Caco-2 (cell line): ENCODE measurements around the gene SOST. TPM values are rescaled to one million over a fixed set of nuclear protein-coding genes. Genes with fewer than 3 reads are reported as not detected.

ENCODE experiments used
- BruUV-seq: library from RNA; stranded (reverse); fragments of 400-500 nt; replicated peaks from 2 replicates; lab custom pipeline; 2021; lab: Mats Ljungman, UMichigan
- CTCF ChIA-PET: fragments of 300-600 bp; sonication (Branson Sonifier 250); formaldehyde crosslinking; loops from one replicate; lab custom pipeline; 2022; ENCODE audit warnings: antibody characterized with exemption; lab: Charles Lee
- POLR2A ChIA-PET: fragments of 300-600 bp; sonication (Branson Sonifier 250); formaldehyde crosslinking; loops from one replicate; lab custom pipeline; 2022; ENCODE audit warnings: antibody characterized with exemption; lab: Charles Lee
- DNase-seq, 2 experiments: peaks; one replicate each; pipeline versions ENCODE4 v3.0.0 to v3.0.0-alpha.2; 2020 to 2022
- H3K27me3 ChIP-seq: replicated peaks from 2 replicates; pipeline ENCODE4 v1.6.0; 2011; ENCODE audit warnings: low read length; ENCODE audit not compliant: control insufficient read depth, insufficient read depth
- H3K36me3 ChIP-seq: 2 replicates; pipeline ENCODE4 v1.5.1; 2011; ENCODE audit warnings: low read length; ENCODE audit not compliant: control insufficient read depth, insufficient read depth
- H3K4me1 ChIP-seq: fragments of 250-450 bp; sonication (Bioruptor Pico); 2 replicates; pipeline ENCODE4 v1.5.1; 2020; ENCODE audit warnings: mild to moderate bottlenecking
- H3K4me3 ChIP-seq: 2 replicates; pipeline ENCODE4 v1.5.1; 2011; ENCODE audit warnings: low read depth, mild to moderate bottlenecking, control low read depth, low read length
- H3K9me3 ChIP-seq: fragments of 250-450 bp; sonication (Bioruptor Pico); 2 replicates; pipeline ENCODE4 v1.5.1; 2020; ENCODE audit warnings: mild to moderate bottlenecking, moderate library complexity
- H3K27ac Mint-ChIP-seq: one replicate; pipeline ENCODE4 v1.8.0; 2022; ENCODE audit warnings: mixed read lengths; ENCODE audit not compliant: unreplicated experiment
- H3K27me3 Mint-ChIP-seq: one replicate; pipeline ENCODE4 v1.8.0; 2022; ENCODE audit warnings: mixed read lengths; ENCODE audit not compliant: insufficient read depth, unreplicated experiment
- H3K36me3 Mint-ChIP-seq: one replicate; pipeline ENCODE4 v1.8.0; 2022; ENCODE audit warnings: mild to moderate bottlenecking, mixed read lengths; ENCODE audit not compliant: insufficient read depth, unreplicated experiment
- H3K4me1 Mint-ChIP-seq: one replicate; pipeline ENCODE4 v1.8.0; 2022; ENCODE audit warnings: low read depth, mixed read lengths; ENCODE audit not compliant: unreplicated experiment
- H3K4me3 Mint-ChIP-seq: one replicate; pipeline ENCODE4 v1.8.0; 2022; ENCODE audit warnings: mild to moderate bottlenecking, moderate library complexity, mixed read lengths; ENCODE audit not compliant: unreplicated experiment
- H3K9me3 Mint-ChIP-seq: one replicate; pipeline ENCODE4 v1.8.0; 2022; ENCODE audit warnings: mixed read lengths; ENCODE audit not compliant: unreplicated experiment
- intact Hi-C: fragments of 100-400 bp; cut with micrococcal nuclease; formaldehyde crosslinking; loops from one replicate; pipeline ENCODE4 v1.10.0; 2022; ENCODE audit not compliant: unreplicated experiment
- total RNA-seq: library from RNA; stranded (reverse); gene quantifications from 2 replicates; pipeline ENCODE4 v1.2.3, GENCODE V29; 2022
- TF ChIP-seq, protein P1 (sequence below), 2 experiments: fragments of 200-600 bp in 1 of 2; IDR thresholded peaks; 1 replicate in 1 of 2; 2 replicates in 1 of 2; pipeline versions ENCODE4 v1.5.1 to v1.8.0; 2011 to 2022; ENCODE audit warnings: antibody characterized with exemption in 1 of 2, control low read depth in 1 of 2, inconsistent platforms in 1 of 2, low read depth in 1 of 2, low read length in 1 of 2, mild to moderate bottlenecking in 1 of 2, moderate library complexity in 1 of 2; ENCODE audit not compliant: insufficient read depth in 1 of 2, severe bottlenecking in 1 of 2, unreplicated experiment in 1 of 2

The SOST gene
- total RNA-seq, 1 experiment from 2014 or later, result not detected

DNA sequence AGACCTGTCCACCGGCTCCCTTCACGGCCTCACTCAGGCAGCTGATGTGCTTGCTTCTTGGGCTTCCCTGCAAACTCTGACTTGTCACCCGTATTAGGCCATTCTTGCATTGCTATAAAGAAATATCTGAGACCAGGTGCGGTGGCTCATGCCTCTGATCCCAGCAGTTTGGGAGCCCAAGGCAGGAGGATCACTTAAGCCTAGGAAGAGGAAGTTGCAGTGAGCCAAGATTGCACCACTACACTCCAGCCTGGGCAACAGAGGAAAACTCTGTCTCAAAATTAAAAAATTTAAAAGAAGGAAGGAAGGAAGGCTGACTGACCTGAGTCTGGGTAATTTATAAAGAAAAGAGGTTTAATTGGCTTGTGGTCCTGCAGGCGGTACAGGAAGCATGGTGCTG, 17.0 kb downstream of the SOST start:
- POLR2A ChIA-PET, result no interaction called here
- DNase-seq, result no peak
- Mint-ChIP-seq H3K27me3 (peaks cover 7% of the 10 kb centered on the region), H3K4me1 (peaks cover 7% of the 10 kb centered on the region), H3K27ac (no peak overlapping the region), H3K36me3 (no peaks in the 10 kb centered on the region), H3K4me3 (no peak overlapping the region), H3K9me3 (no peaks in the 10 kb centered on the region)
- CTCF ChIA-PET, result interaction anchor here (0.6 to 0.7 kb wide), 2 partner anchors 35 to 257 kb away, joined by 3 read pairs; no protein-coding TSS in a partner anchor
- no peaks in the 10 kb centered on the region for H3K4me1 ChIP-seq
- no peaks in the 10 kb centered on the region for H3K9me3 ChIP-seq
- H3K4me3 ChIP-seq, result no peak overlapping the region
- no peaks in the 10 kb centered on the region for H3K36me3 ChIP-seq
- TF ChIP-seq, protein P1, sequence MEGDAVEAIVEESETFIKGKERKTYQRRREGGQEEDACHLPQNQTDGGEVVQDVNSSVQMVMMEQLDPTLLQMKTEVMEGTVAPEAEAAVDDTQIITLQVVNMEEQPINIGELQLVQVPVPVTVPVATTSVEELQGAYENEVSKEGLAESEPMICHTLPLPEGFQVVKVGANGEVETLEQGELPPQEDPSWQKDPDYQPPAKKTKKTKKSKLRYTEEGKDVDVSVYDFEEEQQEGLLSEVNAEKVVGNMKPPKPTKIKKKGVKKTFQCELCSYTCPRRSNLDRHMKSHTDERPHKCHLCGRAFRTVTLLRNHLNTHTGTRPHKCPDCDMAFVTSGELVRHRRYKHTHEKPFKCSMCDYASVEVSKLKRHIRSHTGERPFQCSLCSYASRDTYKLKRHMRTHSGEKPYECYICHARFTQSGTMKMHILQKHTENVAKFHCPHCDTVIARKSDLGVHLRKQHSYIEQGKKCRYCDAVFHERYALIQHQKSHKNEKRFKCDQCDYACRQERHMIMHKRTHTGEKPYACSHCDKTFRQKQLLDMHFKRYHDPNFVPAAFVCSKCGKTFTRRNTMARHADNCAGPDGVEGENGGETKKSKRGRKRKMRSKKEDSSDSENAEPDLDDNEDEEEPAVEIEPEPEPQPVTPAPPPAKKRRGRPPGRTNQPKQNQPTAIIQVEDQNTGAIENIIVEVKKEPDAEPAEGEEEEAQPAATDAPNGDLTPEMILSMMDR (IDR thresholded peaks at IDR 0.05; ENCODE audit: insufficient read depth in 1 of 2, low read depth in 1 of 2, low read length in 1 of 2, severe bottlenecking in 1 of 2, unreplicated experiment in 1 of 2), result no peak
- no peaks in the 10 kb centered on the region for H3K27me3 ChIP-seq
- BruUV-seq, result no TSS peak
- intact Hi-C loops, result no loop called here

DNA sequence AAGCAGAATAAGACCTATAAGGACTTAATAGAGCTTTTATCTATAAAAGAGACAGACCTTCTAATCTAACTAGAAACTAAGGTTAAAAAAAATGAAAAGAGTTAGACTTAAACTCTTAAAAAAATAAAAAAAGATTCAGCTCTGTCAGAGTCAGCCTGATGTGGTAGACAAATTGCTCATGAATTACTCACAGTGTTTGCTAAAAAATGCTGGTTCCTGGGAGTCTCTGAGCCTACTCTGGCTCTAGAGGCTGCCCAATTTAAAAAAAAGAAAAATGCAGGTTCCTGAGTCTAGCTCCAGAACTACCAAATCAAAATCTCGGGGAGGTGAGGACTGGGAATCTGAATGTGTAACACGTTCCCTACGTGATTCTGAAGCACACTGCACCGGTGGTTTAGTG, 18.1 kb downstream of the SOST start:
- no peaks in the 10 kb centered on the region for H3K27me3 ChIP-seq
- no peaks in the 10 kb centered on the region for H3K4me1 ChIP-seq
- H3K27me3 Mint-ChIP-seq, result peaks cover 7% of the 10 kb centered on the region
- no peaks in the 10 kb centered on the region for H3K9me3 Mint-ChIP-seq
- no peaks in the 10 kb centered on the region for H3K36me3 ChIP-seq
- no peaks in the 10 kb centered on the region for H3K9me3 ChIP-seq
- TF ChIP-seq, protein P1 (IDR thresholded peaks at IDR 0.05; ENCODE audit: insufficient read depth in 1 of 2, low read depth in 1 of 2, low read length in 1 of 2, severe bottlenecking in 1 of 2, unreplicated experiment in 1 of 2), result no peak
- H3K4me3 Mint-ChIP-seq, result no peak overlapping the region
- no TSS peak for BruUV-seq
- no peaks in the 10 kb centered on the region for H3K36me3 Mint-ChIP-seq
- intact Hi-C loops, result no loop called here
- DNase-seq, result no peak
- ChIA-PET CTCF (no interaction called here), POLR2A (no interaction called here)
- no peak overlapping the region for H3K4me3 ChIP-seq
- no peak overlapping the region for H3K27ac Mint-ChIP-seq
- H3K4me1 Mint-ChIP-seq, result peaks cover 7% of the 10 kb centered on the region

DNA sequence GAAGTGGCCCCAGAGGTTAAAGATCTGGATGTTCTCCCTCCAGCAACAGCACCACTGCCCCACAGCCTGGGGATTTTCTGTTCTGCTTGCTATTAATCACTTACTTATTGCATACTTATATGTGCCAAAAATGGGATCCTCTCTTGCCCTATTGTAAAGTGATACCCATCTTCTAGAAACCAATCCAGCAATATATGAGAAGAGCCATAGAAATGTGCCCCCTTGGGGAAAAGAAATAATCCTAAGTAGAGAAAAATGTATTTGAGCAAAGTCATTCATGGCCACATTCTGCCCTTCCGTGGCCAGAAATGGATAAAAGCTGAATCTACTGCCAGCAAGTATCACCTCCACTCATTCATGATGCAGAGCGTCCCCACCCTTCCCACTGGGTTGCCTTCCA, 20.9 kb downstream of the SOST start:
- Histone ChIP-seq H3K36me3 (no peaks in the 10 kb centered on the region), H3K9me3 (peaks cover 9% of the 10 kb centered on the region; the same call in 1 of the 2 replicates), H3K4me3 (no peak overlapping the region), H3K4me1 (no peaks in the 10 kb centered on the region), H3K27me3 (no peaks in the 10 kb centered on the region)
- peaks cover 9% of the 10 kb centered on the region for H3K9me3 Mint-ChIP-seq
- no TSS peak for BruUV-seq
- no peaks in the 10 kb centered on the region for H3K27me3 Mint-ChIP-seq
- POLR2A ChIA-PET, result no interaction called here
- no peak overlapping the region for H3K27ac Mint-ChIP-seq
- H3K4me1 Mint-ChIP-seq, result peaks cover 7% of the 10 kb centered on the region
- CTCF ChIA-PET, result no interaction called here
- TF ChIP-seq, protein P1 (IDR thresholded peaks at IDR 0.05; ENCODE audit: insufficient read depth in 1 of 2, low read depth in 1 of 2, low read length in 1 of 2, severe bottlenecking in 1 of 2, unreplicated experiment in 1 of 2), result no peak
- H3K36me3 Mint-ChIP-seq, result no peaks in the 10 kb centered on the region
- no peak overlapping the region for H3K4me3 Mint-ChIP-seq
- intact Hi-C loops, result no loop called here
- no peak for DNase-seq
